Dendritic cell treated with granulocyte-macrophage colony-stimulating factor and Interleukin-4, amounts not matched to agents 40 ng/mL and 50 ng/mL, for 4 days (primary cell): ENCODE results near the gene GRIA1.
"Not testable (repeated sequence)": the region's sequence is repeated elsewhere in the genome, so short reads cannot be mapped to it uniquely, and the experiment has no call there.

Source experiments
- H3K27ac Mint-ChIP-seq: one replicate; pipeline ENCODE4 v1.8.0; 2022; ENCODE audit warnings: mild to moderate bottlenecking, mixed read lengths
- H3K27me3 Mint-ChIP-seq: one replicate; pipeline ENCODE4 v1.8.0; 2022; ENCODE audit warnings: mild to moderate bottlenecking, mixed read lengths
- H3K36me3 Mint-ChIP-seq: one replicate; pipeline ENCODE4 v1.8.0; 2022; ENCODE audit warnings: low read depth, mixed read lengths
- H3K4me1 Mint-ChIP-seq: one replicate; pipeline ENCODE4 v1.8.0; 2022; ENCODE audit warnings: low read depth, mixed read lengths
- H3K4me3 Mint-ChIP-seq: one replicate; pipeline ENCODE4 v1.8.0; 2022; ENCODE audit warnings: mild to moderate bottlenecking, moderate library complexity, mixed read lengths
- H3K9me3 Mint-ChIP-seq: one replicate; pipeline ENCODE4 v1.8.0; 2022; ENCODE audit warnings: mixed read lengths
- intact Hi-C: fragments of 100-400 bp; cut with micrococcal nuclease; formaldehyde crosslinking; loops from one replicate; pipeline ENCODE4 v1.15.0; 2022

GRIA1 gene

GRCh38 chr5:153696256-153696655, 205.8 kb downstream of the GRIA1 start:
- Mint-ChIP-seq H3K27me3 (no peaks in the 10 kb centered on the region), H3K4me1 (no peaks in the 10 kb centered on the region), H3K36me3 (no peaks in the 10 kb centered on the region), H3K27ac (no peak overlapping the region), H3K9me3 (peaks cover 9% of the 10 kb centered on the region), H3K4me3 (no peak overlapping the region)
- intact Hi-C loops = no loop called here

GRCh38 chr5:153699035-153699434, 208.6 kb downstream of the GRIA1 start:
- intact Hi-C loops = no loop called here
- Mint-ChIP-seq H3K27me3 (no peaks in the 10 kb centered on the region), H3K9me3 (peaks cover 9% of the 10 kb centered on the region), H3K4me3 (no peak overlapping the region), H3K4me1 (no peaks in the 10 kb centered on the region), H3K36me3 (no peaks in the 10 kb centered on the region), H3K27ac (no peak overlapping the region)

GRCh38 chr5:153700940-153701339, 210.5 kb downstream of the GRIA1 start:
- Mint-ChIP-seq H3K4me3 (no peak overlapping the region), H3K27me3 (no peaks in the 10 kb centered on the region), H3K36me3 (no peaks in the 10 kb centered on the region), H3K9me3 (peaks cover 9% of the 10 kb centered on the region), H3K4me1 (no peaks in the 10 kb centered on the region), H3K27ac (no peak overlapping the region)
- intact Hi-C loops = no loop called here

GRCh38 chr5:153702265-153702664, 211.8 kb downstream of the GRIA1 start:
- no peaks in the 10 kb centered on the region for H3K36me3 Mint-ChIP-seq
- H3K9me3 Mint-ChIP-seq = peaks cover 9% of the 10 kb centered on the region
- H3K4me3 Mint-ChIP-seq = no peak overlapping the region
- no peaks in the 10 kb centered on the region for H3K27me3 Mint-ChIP-seq
- H3K4me1 Mint-ChIP-seq = no peaks in the 10 kb centered on the region
- intact Hi-C loops = no loop called here
- H3K27ac Mint-ChIP-seq = no peak overlapping the region

- Mint-ChIP-seq H3K4me3 (no peak overlapping the region), H3K9me3 (peaks cover 9% of the 10 kb centered on the region), H3K27me3 (no peaks in the 10 kb centered on the region), H3K36me3 (no peaks in the 10 kb centered on the region), H3K4me1 (no peaks in the 10 kb centered on the region), H3K27ac (no peak overlapping the region)
- intact Hi-C loops = no loop called here
Observed at GRCh38 chr5:153704110-153704509, 213.6 kb downstream of the GRIA1 start.

GRCh38 chr5:153707626-153708025, 217.2 kb downstream of the GRIA1 start:
- Mint-ChIP-seq H3K27ac (no peak overlapping the region), H3K4me3 (no peak overlapping the region), H3K36me3 (no peaks in the 10 kb centered on the region), H3K4me1 (no peaks in the 10 kb centered on the region), H3K9me3 (no peaks in the 10 kb centered on the region), H3K27me3 (no peaks in the 10 kb centered on the region)
- intact Hi-C loops = no loop called here

- no peaks in the 10 kb centered on the region for H3K36me3 Mint-ChIP-seq
- no peaks in the 10 kb centered on the region for H3K27me3 Mint-ChIP-seq
- no peak overlapping the region for H3K27ac Mint-ChIP-seq
- H3K4me3 Mint-ChIP-seq = no peak overlapping the region
- H3K4me1 Mint-ChIP-seq = no peaks in the 10 kb centered on the region
- H3K9me3 Mint-ChIP-seq = no peaks in the 10 kb centered on the region
- intact Hi-C loops = no loop called here
Observed at GRCh38 chr5:153711755-153712154, 221.3 kb downstream of the GRIA1 start.

GRCh38 chr5:153712946-153713345, 222.5 kb downstream of the GRIA1 start:
- Mint-ChIP-seq H3K36me3 (no peaks in the 10 kb centered on the region), H3K9me3 (no peaks in the 10 kb centered on the region), H3K27me3 (no peaks in the 10 kb centered on the region), H3K4me3 (no peak overlapping the region), H3K27ac (no peak overlapping the region), H3K4me1 (no peaks in the 10 kb centered on the region)
- intact Hi-C loops = no loop called here

GRCh38 chr5:153713943-153714342, 223.5 kb downstream of the GRIA1 start:
- H3K4me3 Mint-ChIP-seq = no peak overlapping the region
- H3K27ac Mint-ChIP-seq = no peak overlapping the region
- no peaks in the 10 kb centered on the region for H3K9me3 Mint-ChIP-seq
- H3K4me1 Mint-ChIP-seq = no peaks in the 10 kb centered on the region
- intact Hi-C loops = no loop called here
- H3K27me3 Mint-ChIP-seq = no peaks in the 10 kb centered on the region
- H3K36me3 Mint-ChIP-seq = no peaks in the 10 kb centered on the region

GRCh38 chr5:153714798-153715197, 224.3 kb downstream of the GRIA1 start:
- Mint-ChIP-seq H3K4me1 (no peaks in the 10 kb centered on the region), H3K9me3 (no peaks in the 10 kb centered on the region), H3K27ac (no peak overlapping the region), H3K36me3 (no peaks in the 10 kb centered on the region), H3K4me3 (no peak overlapping the region), H3K27me3 (no peaks in the 10 kb centered on the region)
- intact Hi-C loops = no loop called here

GRCh38 chr5:153717287-153717686, 226.8 kb downstream of the GRIA1 start:
- intact Hi-C loops = no loop called here
- Mint-ChIP-seq H3K27ac (no peak overlapping the region), H3K9me3 (peaks cover 2% of the 10 kb centered on the region), H3K36me3 (no peaks in the 10 kb centered on the region), H3K4me3 (no peak overlapping the region), H3K4me1 (no peaks in the 10 kb centered on the region), H3K27me3 (no peaks in the 10 kb centered on the region)

GRCh38 chr5:153718713-153719112, 228.2 kb downstream of the GRIA1 start:
- H3K27ac Mint-ChIP-seq = no peak overlapping the region
- no peaks in the 10 kb centered on the region for H3K36me3 Mint-ChIP-seq
- no peaks in the 10 kb centered on the region for H3K4me1 Mint-ChIP-seq
- H3K9me3 Mint-ChIP-seq = peaks cover 16% of the 10 kb centered on the region
- no peaks in the 10 kb centered on the region for H3K27me3 Mint-ChIP-seq
- no peak overlapping the region for H3K4me3 Mint-ChIP-seq
- intact Hi-C loops = no loop called here

GRCh38 chr5:153719324-153719723, 228.9 kb downstream of the GRIA1 start:
- no peaks in the 10 kb centered on the region for H3K27me3 Mint-ChIP-seq
- H3K27ac Mint-ChIP-seq = no peak overlapping the region
- intact Hi-C loops = no loop called here
- peaks cover 16% of the 10 kb centered on the region for H3K9me3 Mint-ChIP-seq
- no peaks in the 10 kb centered on the region for H3K4me1 Mint-ChIP-seq
- H3K4me3 Mint-ChIP-seq = no peak overlapping the region
- H3K36me3 Mint-ChIP-seq = no peaks in the 10 kb centered on the region

GRCh38 chr5:153723022-153723610, 232.6 kb downstream of the GRIA1 start:
- H3K36me3 Mint-ChIP-seq, H3K4me1 Mint-ChIP-seq, H3K27me3 Mint-ChIP-seq, intact Hi-C loops, H3K4me3 Mint-ChIP-seq, H3K27ac Mint-ChIP-seq: not testable (repeated sequence)
- peaks cover 16% of the 10 kb centered on the region for H3K9me3 Mint-ChIP-seq

- H3K36me3 Mint-ChIP-seq = no peaks in the 10 kb centered on the region
- no peaks in the 10 kb centered on the region for H3K4me1 Mint-ChIP-seq
- H3K27me3 Mint-ChIP-seq = no peaks in the 10 kb centered on the region
- intact Hi-C loops = no loop called here
- peaks cover 9% of the 10 kb centered on the region for H3K9me3 Mint-ChIP-seq
- no peak overlapping the region for H3K4me3 Mint-ChIP-seq
- no peak overlapping the region for H3K27ac Mint-ChIP-seq
Observed at GRCh38 chr5:153742060-153742459, 251.6 kb downstream of the GRIA1 start.
